Measurements from ENCODE around the gene POLR2E. TPM values are rescaled to one million over a fixed set of nuclear protein-coding genes. Genes with fewer than 3 reads are reported as not detected.

Gene POLR2E
- total and polyA plus RNA-seq, 9 of the 15 experiments (the other 6 are each of a cell fraction or from before 2014, with no cell fraction given) = 3.4 to 413 (median 244) TPM

DNA sequence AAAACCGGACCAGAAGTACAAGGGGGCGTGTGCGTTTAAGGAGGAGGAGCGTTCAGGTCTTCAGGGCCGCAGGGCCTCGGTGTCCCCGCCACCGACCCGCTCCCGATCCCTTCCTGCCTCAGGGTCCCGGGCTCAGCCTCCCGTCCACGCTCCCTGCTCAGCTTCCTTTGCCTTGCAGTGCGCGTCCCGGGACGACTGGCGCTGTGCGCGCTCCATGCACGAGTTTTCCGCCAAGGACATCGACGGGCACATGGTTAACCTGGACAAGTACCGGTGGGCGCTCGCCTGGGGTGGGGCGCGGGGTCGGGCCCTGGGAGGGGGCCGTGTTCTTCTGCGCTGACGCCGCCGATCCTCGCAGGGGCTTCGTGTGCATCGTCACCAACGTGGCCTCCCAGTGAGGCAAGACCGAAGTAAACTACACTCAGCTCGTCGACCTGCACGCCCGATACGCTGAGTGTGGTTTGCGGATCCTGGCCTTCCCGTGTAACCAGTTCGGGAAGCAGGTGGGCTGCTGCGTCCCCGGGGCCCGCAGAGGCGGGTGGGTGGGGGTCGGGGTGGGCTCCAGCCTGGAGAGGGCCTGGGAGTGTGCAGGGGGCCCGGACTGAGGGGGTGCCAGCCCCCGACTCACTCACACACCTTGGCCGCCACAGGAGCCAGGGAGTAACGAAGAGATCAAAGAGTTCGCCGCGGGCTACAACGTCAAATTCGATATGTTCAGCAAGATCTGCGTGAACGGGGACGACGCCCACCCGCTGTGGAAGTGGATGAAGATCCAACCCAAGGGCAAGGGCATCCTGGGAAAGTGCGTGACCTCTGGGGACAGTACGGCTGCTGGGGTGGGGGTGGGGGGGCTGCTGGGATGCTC is 10.1 kb upstream of the POLR2E start:
- H3K4me1 ChIP-seq (replicated peaks in 1 of 2; ENCODE audit: control insufficient read depth in 2 of 2, insufficient read depth in 2 of 2, low read length in 2 of 2) = peaks cover 21 to 77% of the 10 kb centered on the region in 2 experiments
- H4K20me1 ChIP-seq (replicated peaks; ENCODE audit: control insufficient read depth, insufficient read depth, low read length) = no peaks in the 10 kb centered on the region; the same call in 1 of the 2 replicates
- H3K9me3 ChIP-seq (replicated peaks; ENCODE audit: control insufficient read depth, insufficient read depth, low read depth, low read length) = no peaks in the 10 kb centered on the region; the same call in 1 of the 2 replicates
- no peak overlapping the region for H2AFZ ChIP-seq (ENCODE audit: low read depth, low read length)
- H3K4me3 ChIP-seq = peak overlapping the region; percentile 97
- in situ Hi-C loops (cut with MboI) (no loop called here), intact Hi-C loops (cut with micrococcal nuclease) (no loop called here)
- FAIRE-seq (peak; percentile 58), ATAC-seq (no peak), DNase-seq (ENCODE audit: extremely low read depth in 1 of 4, low spot score in 3 of 4) (peak in 3 of 4 experiments; percentile 41 to 56 (median 45))
- CTCF ChIA-PET (ENCODE audit: low intra/inter-chr PET ratio) = no interaction called here
- TSS peak; percentile 64 for BruUV-seq (replicated peaks)
- POLR2A ChIA-PET = interaction anchor here (0.6 to 1.6 kb wide), 4 partner anchors 11 to 281 kb away, joined by 3 to 5 read pairs (median 4); partner anchors contain the start of gene CIRBP
- H3K9ac ChIP-seq (ENCODE audit: insufficient read depth in 1 of 2, low read depth in 2 of 2, low read length in 2 of 2) = peak overlapping the region; percentile 88 to 95
- H3K36me3 ChIP-seq (ENCODE audit: control insufficient read depth, insufficient read depth, low read length) = peaks cover 46% of the 10 kb centered on the region; the same call in 2 of the 3 replicates
- peak overlapping the region; percentile 98 for H3K27ac ChIP-seq (ENCODE audit: extremely low read depth, low read depth, low read length)
- H3K9me1 ChIP-seq (ENCODE audit: control insufficient read depth, insufficient read depth, low read length) = no peaks in the 10 kb centered on the region
- WGBS (ENCODE audit: insufficient coverage, low coverage, missing lambda C conversion rate) = 45% methylated on average over 58 of the region's 69 CpGs
- H3K27me3 ChIP-seq (ENCODE audit: control insufficient read depth in 2 of 2, insufficient read depth in 2 of 2, low read length in 2 of 2) = no peaks in the 10 kb centered on the region
- H3K79me2 ChIP-seq (ENCODE audit: control insufficient read depth, insufficient read depth, low read length) = peaks cover 25% of the 10 kb centered on the region
- peak overlapping the region; percentile 73 for H3K4me2 ChIP-seq (ENCODE audit: insufficient read depth, low read length)
- TF ChIP-seq, protein P1, sequence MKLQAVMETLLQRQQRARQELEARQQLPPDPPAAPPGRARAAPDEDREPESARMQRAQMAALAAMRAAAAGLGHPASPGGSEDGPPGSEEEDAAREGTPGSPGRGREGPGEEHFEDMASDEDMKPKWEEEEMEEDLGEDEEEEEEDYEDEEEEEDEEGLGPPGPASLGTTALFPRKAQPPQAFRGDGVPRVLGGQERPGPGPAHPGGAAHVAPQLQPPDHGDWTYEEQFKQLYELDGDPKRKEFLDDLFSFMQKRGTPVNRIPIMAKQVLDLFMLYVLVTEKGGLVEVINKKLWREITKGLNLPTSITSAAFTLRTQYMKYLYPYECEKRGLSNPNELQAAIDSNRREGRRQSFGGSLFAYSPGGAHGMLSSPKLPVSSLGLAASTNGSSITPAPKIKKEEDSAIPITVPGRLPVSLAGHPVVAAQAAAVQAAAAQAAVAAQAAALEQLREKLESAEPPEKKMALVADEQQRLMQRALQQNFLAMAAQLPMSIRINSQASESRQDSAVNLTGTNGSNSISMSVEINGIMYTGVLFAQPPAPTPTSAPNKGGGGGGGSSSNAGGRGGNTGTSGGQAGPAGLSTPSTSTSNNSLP (IDR thresholded peaks at IDR 0.05; ENCODE audit: borderline replicate concordance, low read depth, low read length) = no peak
- TF ChIP-seq PRPF4 (IDR thresholded peaks at IDR 0.05; ENCODE audit: insufficient read depth, low read depth, low read length, poor library complexity, severe bottlenecking) (peak; percentile 12), RBFOX2 (IDR thresholded peaks at IDR 0.05; ENCODE audit: low read depth, low read length) (peak; percentile 0; the same call in 1 of the 2 replicates), HDAC3 (IDR thresholded peaks at IDR 0.05; ENCODE audit: borderline replicate concordance, partially characterized antibody) (no peak), ZNF217 (CRISPR knock-in tag; IDR thresholded peaks at IDR 0.05) (no peak)
- TF ChIP-seq, protein P2, sequence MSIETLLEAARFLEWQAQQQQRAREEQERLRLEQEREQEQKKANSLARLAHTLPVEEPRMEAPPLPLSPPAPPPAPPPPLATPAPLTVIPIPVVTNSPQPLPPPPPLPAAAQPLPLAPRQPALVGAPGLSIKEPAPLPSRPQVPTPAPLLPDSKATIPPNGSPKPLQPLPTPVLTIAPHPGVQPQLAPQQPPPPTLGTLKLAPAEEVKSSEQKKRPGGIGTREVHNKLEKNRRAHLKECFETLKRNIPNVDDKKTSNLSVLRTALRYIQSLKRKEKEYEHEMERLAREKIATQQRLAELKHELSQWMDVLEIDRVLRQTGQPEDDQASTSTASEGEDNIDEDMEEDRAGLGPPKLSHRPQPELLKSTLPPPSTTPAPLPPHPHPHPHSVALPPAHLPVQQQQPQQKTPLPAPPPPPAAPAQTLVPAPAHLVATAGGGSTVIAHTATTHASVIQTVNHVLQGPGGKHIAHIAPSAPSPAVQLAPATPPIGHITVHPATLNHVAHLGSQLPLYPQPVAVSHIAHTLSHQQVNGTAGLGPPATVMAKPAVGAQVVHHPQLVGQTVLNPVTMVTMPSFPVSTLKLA (conservative IDR thresholded peaks at IDR 0.05) = peak in 1 of 2 experiments; percentile 44; a peak in 1 of 4 replicates

Measured in K562 (cell line).